Esophagus squamous epithelium (tissue), 5 donors: ENCODE data around the gene ASIC3. TPM values are rescaled to one million over a fixed set of nuclear protein-coding genes. Genes with fewer than 3 reads are reported as not detected.

Experiments used
- DNase-seq: peaks from one replicate; lab custom pipeline; 2025; lab: John Stamatoyannopoulos, UW
- H3K27ac ChIP-seq, 4 donors: fragments of 200-600 bp; sonication (generic); one replicate each; pipeline ENCODE4 v1.5.1; 2016 to 2019; ENCODE audit warnings: mild to moderate bottlenecking in 1 of 4
- H3K27me3 ChIP-seq, 4 donors: fragments of 200-600 bp; sonication (generic); 1 replicate in 3 of 4; 2 replicates in 1 of 4; pipeline versions ENCODE4 v1.5.1 to v1.6.0; 2017 to 2021; ENCODE audit warnings: antibody characterized with exemption in 1 of 4
- H3K36me3 ChIP-seq, 3 donors: fragments of 200-600 bp; sonication (generic); one replicate each; pipeline ENCODE4 v1.5.1; 2016 to 2019
- H3K4me1 ChIP-seq, 3 donors: fragments of 200-600 bp; sonication (generic); one replicate each; pipeline ENCODE4 v1.5.1; 2017 to 2019
- H3K4me3 ChIP-seq, 4 donors: fragments of 200-600 bp; sonication (generic); 1 replicate in 3 of 4; 2 replicates in 1 of 4; pipeline ENCODE4 v1.5.1; 2016 to 2019; ENCODE audit warnings: mild to moderate bottlenecking in 2 of 4, moderate library complexity in 1 of 4
- H3K9me3 ChIP-seq, 3 donors: fragments of 200-600 bp; sonication (generic); one replicate each; pipeline ENCODE4 v1.5.1; 2016 to 2019
- CTCF ChIP-seq, 6 experiments: fragments of 450-650 bp in 4 of 6; fragments of 200-600 bp in 2 of 6; sonication (generic) in 2 of 6; IDR thresholded peaks; one replicate each; pipeline ENCODE4 v1.5.1; 2016 to 2019; ENCODE audit warnings: antibody characterized with exemption in 6 of 6, mild to moderate bottlenecking in 4 of 6, moderate library complexity in 4 of 6
- POLR2A ChIP-seq, 4 donors: fragments of 450-650 bp; IDR thresholded peaks; one replicate each; pipeline ENCODE4 v1.6.1; 2017; ENCODE audit warnings: antibody characterized with exemption in 4 of 4, mild to moderate bottlenecking in 4 of 4, moderate library complexity in 3 of 4
- WGBS, 2 donors: methylation state at CpG; one replicate each; pipeline ENCODE4 v1.1.5; 2018; 5-methylcytosine and 5-hydroxymethylcytosine counted together
- intact Hi-C: fragments of 100-400 bp; cut with DNase I; formaldehyde crosslinking; loops from one replicate; pipeline ENCODE4 v1.15.0; 2022
- total RNA-seq, 4 donors: library from RNA; depleted of rRNA; stranded (reverse); fragments of >200 nt; gene quantifications; one replicate each; pipeline ENCODE4 v1.1.0, GENCODE V29; 2016
- donor health status: DM: yes; HTN: yes; CAD: no.

Gene ASIC3
- total RNA-seq, 4 donors from 2014 or later = 0.40 to 0.95 TPM; not detected in 2

DNA sequence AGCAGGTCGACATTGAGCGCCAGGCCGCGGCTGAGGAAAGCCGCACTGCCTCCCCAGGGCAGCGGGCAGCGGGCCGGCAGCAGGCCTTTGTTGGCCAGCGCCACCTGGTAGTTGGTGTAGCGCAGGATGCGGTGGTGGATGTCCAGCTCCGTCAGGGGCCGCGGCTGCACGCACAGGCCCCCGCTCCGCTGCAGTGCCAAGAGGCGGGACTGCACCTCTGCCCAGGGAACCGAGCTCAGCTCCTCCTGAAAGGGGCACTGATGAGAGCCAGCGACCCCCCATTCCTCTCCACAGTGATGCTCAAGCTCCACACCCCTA lies 29.2 kb upstream of the ASIC3 start:
- peak overlapping the region in 3 of 4 donors; percentile 16 to 60 (median 38) for H3K4me3 ChIP-seq
- H3K9me3 ChIP-seq = no peaks in the 10 kb centered on the region
- WGBS, 2 donors = 17 to 100% methylated on average over 1 of the region's 20 CpGs
- TF ChIP-seq POLR2A (IDR thresholded peaks at IDR 0.05) = no peak
- no peak for TF ChIP-seq CTCF (IDR thresholded peaks at IDR 0.05)
- peak overlapping the region in 1 of 4 donors; percentile 6 for H3K27ac ChIP-seq
- intact Hi-C loops = no loop called here
- no peak for DNase-seq
- H3K36me3 ChIP-seq = no peaks in the 10 kb centered on the region
- H3K4me1 ChIP-seq = peaks cover 14 to 45% (median 20%) of the 10 kb centered on the region in 3 donors
- peaks cover 0 to 73% (median 2%) of the 10 kb centered on the region in 4 donors for H3K27me3 ChIP-seq

GRCh38 chr7:151020231-151020630 lies 28.1 kb upstream of the ASIC3 start:
- H3K4me1 ChIP-seq = peaks cover 14 to 35% (median 20%) of the 10 kb centered on the region in 3 donors
- no peak overlapping the region for H3K27ac ChIP-seq
- H3K36me3 ChIP-seq = no peaks in the 10 kb centered on the region
- intact Hi-C loops = no loop called here
- H3K4me3 ChIP-seq = no peak overlapping the region
- no peaks in the 10 kb centered on the region for H3K9me3 ChIP-seq
- no peak for TF ChIP-seq CTCF (IDR thresholded peaks at IDR 0.05)
- DNase-seq = no peak
- peaks cover 0 to 61% (median 2%) of the 10 kb centered on the region in 4 donors for H3K27me3 ChIP-seq
- 0 to 60% methylated on average over 1 of the region's 7 CpGs for WGBS, 2 donors

DNA sequence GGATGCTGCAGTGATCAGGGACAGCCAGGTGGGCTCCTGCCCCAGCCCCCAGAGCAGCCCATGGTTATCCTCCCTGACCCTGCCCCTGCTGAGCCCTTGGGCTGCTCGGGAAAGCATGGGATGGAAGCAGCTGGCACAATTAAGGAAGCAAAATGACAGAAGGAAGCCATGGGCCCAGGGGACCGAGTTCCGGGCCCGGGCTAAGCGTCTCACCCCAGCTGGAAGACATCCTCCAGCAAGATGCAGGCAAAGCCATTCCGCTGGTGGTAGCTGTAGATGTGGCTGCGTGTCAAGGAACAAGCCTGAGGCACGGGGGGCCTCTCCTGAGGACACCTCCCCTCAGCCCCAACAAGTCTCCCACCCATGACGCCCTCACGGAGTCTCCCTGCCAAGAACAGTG lies 25.1 kb upstream of the ASIC3 start:
- 38 to 87% methylated on average over 4 to 10 of the region's 10 CpGs for WGBS, 2 donors
- H3K27me3 ChIP-seq = peaks cover 0 to 31% (median 2%) of the 10 kb centered on the region in 4 donors
- no peak overlapping the region for H3K27ac ChIP-seq
- intact Hi-C loops = no loop called here
- no peak for DNase-seq
- no peaks in the 10 kb centered on the region for H3K36me3 ChIP-seq
- H3K4me3 ChIP-seq = peak overlapping the region in 3 of 4 donors; percentile 11 to 27 (median 12)
- H3K9me3 ChIP-seq = no peaks in the 10 kb centered on the region
- peaks cover 15 to 52% (median 22%) of the 10 kb centered on the region in 3 donors for H3K4me1 ChIP-seq
- no peak for TF ChIP-seq CTCF (IDR thresholded peaks at IDR 0.05)
- no peak for TF ChIP-seq POLR2A (IDR thresholded peaks at IDR 0.05)

- H3K4me1 ChIP-seq = peaks cover 14 to 48% (median 14%) of the 10 kb centered on the region in 3 donors
- H3K36me3 ChIP-seq = no peaks in the 10 kb centered on the region
- peaks cover 0 to 18% (median 0%) of the 10 kb centered on the region in 4 donors for H3K27me3 ChIP-seq
- no peaks in the 10 kb centered on the region for H3K9me3 ChIP-seq
- peak within 1 kb of the TSS in 3 of 4 donors; percentile 11 to 27 (median 12) for H3K4me3 ChIP-seq
- TF ChIP-seq POLR2A (IDR thresholded peaks at IDR 0.05) (no peak), CTCF (IDR thresholded peaks at IDR 0.05) (no peak)
- DNase-seq = no peak
- peak within 1 kb of the TSS in 3 of 4 donors; percentile 8 to 89 (median 60) for H3K27ac ChIP-seq
- WGBS, 2 donors = 64 to 75% methylated on average over 3 to 4 of the region's 4 CpGs
- intact Hi-C loops = loop anchor here (5.0 kb wide), 1 partner anchor 88 kb away; no protein-coding TSS in a partner anchor
Observed at GRCh38 chr7:151024435-151025056, 23.8 kb upstream of the ASIC3 start, which contains the start of gene ATG9B. TSS of gene ATG9B (minus strand) at chr7:151024494. CDS start at chr7:151024423, 71 bp downstream.

- Histone ChIP-seq H3K27me3 (peaks cover 0 to 3% (median 0%) of the 10 kb centered on the region in 4 donors), H3K4me1 (peaks cover 13 to 46% (median 15%) of the 10 kb centered on the region in 3 donors), H3K9me3 (no peaks in the 10 kb centered on the region), H3K27ac (peak overlapping the region; percentile 6 to 96 (median 80)), H3K36me3 (peaks cover 0 to 6% (median 0%) of the 10 kb centered on the region in 3 donors), H3K4me3 (no peak overlapping the region)
- DNase-seq = no peak
- intact Hi-C loops = loop anchor here (5.0 kb wide), 1 partner anchor 86 kb away; no protein-coding TSS in a partner anchor
- WGBS, 2 donors = 76 to 79% methylated on average over 4 of the region's 4 CpGs
- TF ChIP-seq POLR2A (IDR thresholded peaks at IDR 0.05) = no peak
- no peak for TF ChIP-seq CTCF (IDR thresholded peaks at IDR 0.05)
Observed at GRCh38 chr7:151025924-151026671, 22.2 kb upstream of the ASIC3 start.
